Posterior cingulate gyrus (tissue), 11 donors: ENCODE data around the gene CHD6.
"Not testable (repeated sequence)": the region's sequence is repeated elsewhere in the genome, so short reads cannot be mapped to it uniquely, and the experiment has no call there.

Experiments used
- DNase-seq, 10 donors: peaks; one replicate each; pipeline versions ENCODE4 v3.0.0 to v3.0.0-alpha.2; 2020 to 2021; ENCODE audit warnings: mixed read lengths in 3 of 10
- intact Hi-C: fragments of 100-400 bp; cut with DNase I; formaldehyde crosslinking; loops from one replicate; pipeline ENCODE4 v1.15.1; 2023

The CHD6 gene

DNA sequence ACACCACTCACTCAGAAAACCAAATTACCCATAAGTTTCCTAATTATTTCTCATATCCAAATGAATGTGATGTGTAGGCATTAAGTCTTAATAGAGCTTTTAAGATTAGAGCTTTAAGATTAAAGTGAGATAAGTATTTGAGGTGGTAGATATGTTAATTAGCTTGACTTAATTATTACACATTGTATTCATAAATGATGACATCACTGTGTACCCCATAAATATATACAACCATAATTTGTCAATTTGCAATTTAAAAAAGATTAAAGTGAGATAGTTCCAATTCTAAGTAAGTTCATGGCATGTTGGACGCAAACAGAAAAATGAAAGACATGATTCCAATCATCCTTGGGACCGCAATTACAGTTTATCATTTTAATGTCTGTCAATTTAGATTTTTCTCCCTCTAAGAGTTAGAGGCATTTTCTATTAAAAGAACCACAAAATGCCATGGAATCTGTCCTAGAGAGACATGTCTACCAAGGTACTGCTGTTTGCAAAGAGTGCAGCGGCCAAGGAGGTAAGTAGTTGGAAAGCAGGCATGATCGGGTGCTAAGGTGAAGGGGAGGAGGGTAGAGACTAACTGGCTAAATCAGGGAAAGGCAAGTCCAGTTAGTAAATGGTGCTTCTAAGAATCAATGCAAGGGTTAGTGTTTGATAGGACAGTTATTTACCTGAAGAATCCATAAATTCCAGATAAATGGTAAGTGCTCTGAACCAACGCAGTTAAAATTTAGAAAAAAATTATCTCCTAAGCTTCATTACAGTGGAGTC, 65.7 kb downstream of the CHD6 start:
- intact Hi-C loops = no loop called here
- no peak for DNase-seq

DNA sequence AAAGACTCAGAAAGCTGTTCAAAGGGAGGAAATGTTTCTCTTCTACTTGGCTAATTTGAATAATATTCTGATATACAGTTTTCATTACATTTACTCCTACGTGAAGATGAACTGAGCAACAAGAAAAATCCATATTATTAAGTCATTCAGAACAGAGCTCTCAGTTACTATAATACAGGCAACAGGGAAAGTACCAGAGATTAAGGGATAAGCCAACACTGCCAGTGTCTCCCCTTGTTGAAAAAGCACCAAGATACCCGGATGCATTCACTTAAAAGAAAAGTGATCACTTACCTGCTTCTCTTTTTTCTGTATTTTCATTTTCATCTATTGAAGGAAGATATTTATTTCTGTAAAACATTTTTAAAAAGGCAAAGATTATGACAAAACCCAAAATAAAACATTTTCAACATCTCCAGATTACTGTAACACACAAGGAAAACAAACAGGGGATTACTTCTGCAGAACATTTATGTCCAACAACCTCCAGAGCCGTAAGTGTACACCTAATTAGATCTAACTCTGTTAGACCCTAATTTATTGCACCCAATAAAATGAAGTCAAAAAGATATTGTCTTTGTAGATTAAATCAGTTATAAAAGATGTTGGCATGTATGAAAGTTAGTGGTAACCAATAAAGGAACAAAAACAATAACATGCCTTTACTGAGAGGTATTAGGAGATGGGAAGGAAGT, 67.0 kb downstream of the CHD6 start:
- DNase-seq = no peak
- intact Hi-C loops = no loop called here

DNA sequence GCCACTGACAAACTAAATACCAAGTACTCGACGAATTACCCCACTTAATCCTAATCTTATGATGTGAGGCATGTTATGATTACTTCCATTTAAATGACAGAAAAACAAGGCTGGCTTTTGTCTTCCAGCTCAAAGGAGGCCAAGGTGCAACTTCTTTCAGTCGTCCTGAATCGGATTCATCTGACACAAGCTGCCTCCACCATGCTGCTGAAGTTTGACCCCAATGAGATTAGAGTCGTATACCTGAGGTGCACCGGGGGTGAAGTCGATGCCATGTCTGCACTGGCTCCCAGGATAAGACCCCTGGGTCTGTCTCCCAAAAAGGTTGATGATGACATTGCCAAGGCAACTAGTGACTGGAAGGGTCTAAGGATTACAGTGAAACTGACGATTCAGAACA, 71.0 kb downstream of the CHD6 start:
- intact Hi-C loops = no loop called here
- no peak for DNase-seq

DNA sequence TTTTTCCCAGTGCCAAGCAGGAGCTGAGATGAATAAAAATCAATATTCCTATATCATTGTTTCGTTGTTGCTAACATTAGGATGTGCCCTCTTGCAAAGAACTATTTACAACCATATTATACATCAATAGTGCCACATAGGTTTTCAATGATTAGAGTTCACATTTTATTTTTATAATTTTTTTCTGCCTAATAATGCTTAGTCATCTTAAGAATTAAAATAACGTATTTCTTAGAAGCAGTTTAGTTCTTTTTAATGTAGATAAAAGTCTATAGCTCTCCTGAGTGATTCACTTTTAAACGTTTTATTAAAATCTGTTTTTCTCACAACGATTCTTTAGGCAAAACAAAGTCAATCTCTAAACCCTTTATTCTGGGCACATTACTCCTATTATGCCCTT, 71.6 kb downstream of the CHD6 start:
- intact Hi-C loops = no loop called here
- DNase-seq = no peak

DNA sequence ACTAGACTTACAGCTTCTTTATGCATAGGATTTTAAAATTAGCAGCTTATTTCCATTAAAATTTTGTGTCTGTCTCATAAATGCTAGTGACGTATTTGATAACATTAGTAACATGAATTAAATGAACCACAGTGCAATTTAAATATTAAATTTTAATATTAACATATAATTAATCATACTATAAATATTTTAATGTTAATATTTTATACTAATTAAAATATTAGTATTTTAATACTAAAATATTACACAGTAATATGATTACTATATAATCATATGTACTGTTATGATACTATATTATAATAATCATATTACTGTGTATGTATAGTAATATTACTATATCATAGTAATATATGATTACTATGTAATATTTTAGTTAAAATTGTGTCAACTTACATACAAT, 73.7 kb downstream of the CHD6 start:
- DNase-seq = no peak
- intact Hi-C loops = no loop called here

DNA sequence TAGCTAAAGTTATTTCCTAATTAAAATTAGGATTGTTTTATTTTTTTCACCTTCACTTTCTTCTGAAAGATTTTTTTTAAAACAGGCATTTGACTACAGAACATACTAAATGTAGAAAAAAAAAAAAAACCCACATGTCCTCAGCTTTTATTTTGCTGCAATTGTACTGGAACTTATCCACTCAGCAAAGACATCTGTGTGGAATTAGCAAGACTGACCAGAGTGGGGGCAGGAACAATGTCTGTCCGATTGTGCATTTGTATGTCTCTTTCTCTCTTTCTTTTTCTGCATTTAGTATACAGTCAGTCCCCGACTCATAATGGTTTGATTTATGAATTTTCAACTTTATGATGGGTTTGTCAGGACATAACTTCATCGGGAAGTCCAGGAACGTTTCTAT, 77.3 kb downstream of the CHD6 start:
- intact Hi-C loops = no loop called here
- DNase-seq = no peak

DNA sequence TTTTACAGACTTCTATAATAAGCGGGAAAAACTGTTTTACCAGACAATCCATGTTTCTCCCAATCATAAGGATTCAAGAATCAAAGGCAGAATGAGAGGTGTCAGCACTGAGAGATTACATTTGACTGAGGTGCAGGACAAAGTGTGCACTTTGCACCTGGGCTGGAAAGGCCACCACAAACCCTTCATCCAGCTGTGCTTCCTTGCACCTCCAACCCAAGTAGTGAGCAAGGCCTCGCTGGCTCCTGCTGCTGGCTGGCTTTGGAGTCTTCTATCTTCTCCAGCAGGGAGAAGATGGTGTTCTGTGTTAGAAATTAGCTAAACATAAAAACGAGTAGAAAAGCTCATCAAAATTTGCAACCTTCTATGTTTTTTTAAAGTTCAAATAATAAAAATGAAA, 77.7 kb downstream of the CHD6 start:
- intact Hi-C loops = no loop called here
- no peak for DNase-seq

DNA sequence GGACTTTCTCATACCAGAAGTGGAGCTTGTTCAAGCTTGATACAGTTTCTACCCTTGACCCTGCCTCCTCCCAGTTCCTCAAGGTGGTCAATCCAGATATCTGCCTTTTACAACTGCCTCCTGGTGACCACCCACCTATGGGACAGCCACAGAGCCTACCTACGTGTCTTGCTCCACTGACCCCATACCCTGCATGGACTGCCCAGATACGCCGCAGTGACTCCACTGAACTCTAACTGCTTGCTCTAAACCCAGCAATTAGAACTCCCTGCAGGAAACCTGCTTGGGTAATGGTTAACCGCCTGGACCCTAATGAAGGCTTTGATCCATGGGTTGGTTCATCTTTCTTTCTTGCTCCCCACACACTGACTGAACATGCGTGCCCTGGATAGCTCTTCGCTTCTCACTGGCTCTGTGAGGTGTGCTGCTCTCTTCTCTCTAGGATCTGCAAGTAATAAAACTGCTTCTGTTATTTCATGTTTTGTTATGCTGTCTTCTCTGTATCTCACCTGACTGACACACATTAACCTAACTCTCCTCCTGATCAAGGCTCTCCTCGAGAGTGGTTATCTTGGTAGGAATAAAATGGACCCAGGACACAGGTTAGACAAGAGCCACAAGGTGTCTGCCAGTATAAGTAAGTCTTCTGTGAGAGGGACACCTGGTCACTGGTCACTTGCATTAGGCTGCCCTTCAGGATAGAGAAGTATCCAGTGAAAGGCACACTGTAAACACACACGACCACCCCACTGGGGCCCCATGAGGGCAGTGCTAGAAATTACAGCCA, 79.2 kb downstream of the CHD6 start:
- intact Hi-C loops = no loop called here
- no peak for DNase-seq

DNA sequence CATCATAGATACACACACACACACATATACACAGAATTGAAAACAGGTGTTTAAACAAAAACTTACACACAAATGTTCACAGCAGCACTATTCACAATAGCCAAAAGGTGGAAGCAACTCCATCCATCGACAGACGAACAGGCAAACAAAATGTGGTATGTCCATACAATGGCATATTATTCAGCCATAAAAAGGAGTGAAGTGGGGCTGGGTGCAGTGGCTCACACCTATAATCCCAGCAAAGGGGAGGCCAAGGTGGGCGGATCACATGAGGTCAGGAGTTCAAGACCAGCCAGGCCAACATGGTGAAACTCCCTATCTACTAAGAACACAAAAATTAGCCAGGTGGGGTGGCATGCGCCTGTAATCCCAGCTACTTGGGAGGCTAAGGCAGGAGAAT, 80.3 kb downstream of the CHD6 start:
- DNase-seq = no peak
- intact Hi-C loops = no loop called here

DNA sequence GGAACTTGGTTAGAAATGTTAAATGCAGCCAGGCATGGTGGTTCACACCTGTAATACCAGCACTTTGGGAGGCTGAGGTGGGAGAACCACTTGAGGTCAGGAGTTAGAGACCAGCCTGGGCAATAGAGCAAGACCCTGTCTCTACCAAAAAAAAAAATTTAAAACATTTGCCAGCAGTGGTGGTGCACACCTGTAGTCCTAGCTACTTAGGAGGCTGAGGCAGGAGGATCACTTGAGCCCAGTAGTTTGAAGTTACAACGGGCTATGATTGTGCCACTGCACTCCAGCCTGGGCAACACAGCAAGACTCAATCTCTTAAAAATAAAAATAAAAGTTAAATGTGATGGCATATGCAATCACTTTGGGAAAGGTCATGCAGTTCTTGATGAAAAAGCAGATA, 82.6 kb downstream of the CHD6 start:
- not testable (repeated sequence) for DNase-seq

DNA sequence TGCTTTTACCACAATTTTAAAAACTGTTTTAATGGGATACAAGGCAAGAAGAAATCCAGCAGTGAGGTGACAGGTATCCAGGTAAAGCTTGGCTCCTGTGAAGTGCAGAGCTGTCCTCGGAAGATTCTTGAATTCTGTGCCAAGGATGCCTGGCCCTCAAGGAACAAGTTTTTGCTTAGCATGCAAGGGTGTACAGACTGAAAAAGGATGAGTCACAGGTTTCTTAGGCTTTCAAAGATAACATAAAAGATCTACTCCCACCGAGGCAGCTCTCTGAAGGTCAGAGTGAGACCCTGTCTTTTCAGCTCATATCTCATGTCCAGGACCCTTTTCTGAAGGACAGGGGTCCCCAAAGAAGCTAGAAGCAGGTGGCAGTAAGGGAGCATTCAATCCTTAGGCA, 83.3 kb downstream of the CHD6 start:
- DNase-seq = no peak
- intact Hi-C loops = no loop called here

More for the DNA sequence above, 82.6 kb downstream of the CHD6 start:
- intact Hi-C loops = not testable (repeated sequence)

DNA sequence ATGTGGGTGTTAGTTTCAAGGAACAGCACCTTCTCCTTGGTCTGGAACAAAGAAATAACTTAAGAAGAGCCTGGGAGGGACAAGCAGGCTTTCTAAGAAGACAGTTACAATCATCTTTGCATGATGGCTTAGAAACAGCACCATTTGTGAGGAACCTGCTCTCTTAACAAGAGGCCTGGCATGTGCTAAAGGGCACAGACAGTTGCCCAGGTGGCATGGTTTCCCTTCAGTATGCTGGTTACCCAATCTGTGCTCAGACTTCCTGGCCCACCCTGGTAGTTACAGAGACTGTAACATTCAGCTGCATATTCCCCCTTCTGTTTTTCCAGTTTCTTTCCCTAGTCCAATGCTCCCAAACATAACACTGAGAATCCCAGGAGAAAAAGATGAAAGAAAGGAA, 84.0 kb downstream of the CHD6 start:
- DNase-seq = no peak

DNA sequence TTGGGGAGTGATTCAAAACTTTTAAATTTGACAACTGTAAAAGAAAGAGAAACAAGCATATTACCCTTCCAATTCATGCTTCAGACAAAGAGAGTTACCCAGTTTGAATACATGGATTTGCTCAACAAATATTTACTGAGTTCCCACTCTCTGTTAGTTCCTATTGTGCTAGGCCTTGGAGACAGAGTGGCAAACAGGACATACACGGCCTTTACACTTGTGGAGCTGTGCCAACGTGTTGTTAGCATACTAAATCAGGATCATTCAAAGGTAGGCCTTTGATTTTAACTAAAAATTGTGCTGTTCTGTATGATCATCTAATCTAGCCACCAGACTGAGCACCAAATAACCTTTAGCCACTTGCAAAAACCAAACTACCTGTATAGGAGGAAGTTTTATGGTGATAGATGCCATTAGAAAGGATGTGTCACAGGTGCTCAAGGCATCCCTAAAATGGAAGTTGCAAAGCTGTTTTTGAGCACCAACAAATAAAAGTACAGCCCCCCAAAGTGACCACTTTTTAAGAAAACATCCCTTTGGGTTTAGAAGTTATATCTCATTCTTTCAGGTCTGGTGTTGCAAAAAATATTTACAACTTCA, 84.5 kb downstream of the CHD6 start:
- intact Hi-C loops = no loop called here
- no peak for DNase-seq

More for the DNA sequence above, 84.0 kb downstream of the CHD6 start:
- intact Hi-C loops = no loop called here

DNA sequence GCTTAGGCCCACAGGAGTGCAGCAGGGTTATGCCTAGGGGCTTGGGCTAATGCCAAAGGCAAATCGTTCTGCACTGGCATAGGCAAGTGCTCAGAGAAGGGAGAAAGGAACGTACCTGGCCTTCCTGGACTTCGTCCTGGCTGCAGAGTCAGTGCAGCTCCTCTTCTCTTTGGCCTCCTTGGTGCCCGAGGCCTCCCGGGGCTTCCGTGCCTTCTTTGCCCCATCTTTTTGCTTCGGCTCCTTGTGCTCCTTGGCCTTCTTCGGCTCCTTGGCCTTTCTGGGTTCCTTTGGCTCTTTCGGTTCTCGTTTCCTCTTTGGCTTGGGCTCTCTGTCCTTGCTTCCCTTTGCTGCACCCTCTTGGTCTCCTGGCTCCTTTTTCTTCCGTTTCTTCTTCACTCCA, 85.2 kb downstream of the CHD6 start:
- DNase-seq = no peak

DNA sequence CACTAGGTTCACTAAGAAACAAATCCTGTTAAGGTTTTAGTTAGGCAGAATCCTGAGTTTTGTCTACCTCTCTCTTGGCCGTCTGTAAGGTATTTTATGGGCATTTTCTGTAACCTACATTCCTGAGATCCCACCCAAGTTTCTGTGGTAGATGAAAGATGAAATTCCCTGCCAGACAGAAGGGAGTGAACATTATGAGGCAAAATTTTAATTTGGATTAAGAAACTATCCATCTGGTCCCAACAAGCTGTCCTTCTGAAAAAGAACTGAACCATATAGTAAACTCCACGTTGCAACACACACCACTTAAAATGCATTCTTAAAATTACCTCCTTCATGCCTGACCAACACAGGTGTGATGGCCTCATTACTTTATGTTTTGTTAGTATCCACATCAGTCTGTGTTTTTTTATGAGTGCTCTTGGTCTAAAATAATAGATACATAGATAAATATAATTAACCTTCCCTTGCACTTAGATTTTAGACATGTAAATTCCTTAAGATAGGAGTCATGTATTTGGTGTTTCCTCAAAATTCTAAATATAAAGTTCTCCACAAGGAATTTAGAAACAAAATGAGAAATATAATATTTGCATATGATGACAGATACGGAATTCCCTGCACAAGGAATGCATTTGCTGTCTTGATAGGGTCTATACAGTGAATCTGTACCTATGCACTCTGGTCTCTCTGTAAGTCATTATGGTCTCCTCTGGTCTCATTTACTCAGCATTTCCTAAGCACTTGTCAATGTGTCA, 86.5 kb downstream of the CHD6 start:
- intact Hi-C loops = no loop called here
- DNase-seq = no peak

More for the DNA sequence above, 85.2 kb downstream of the CHD6 start:
- intact Hi-C loops = no loop called here

DNA sequence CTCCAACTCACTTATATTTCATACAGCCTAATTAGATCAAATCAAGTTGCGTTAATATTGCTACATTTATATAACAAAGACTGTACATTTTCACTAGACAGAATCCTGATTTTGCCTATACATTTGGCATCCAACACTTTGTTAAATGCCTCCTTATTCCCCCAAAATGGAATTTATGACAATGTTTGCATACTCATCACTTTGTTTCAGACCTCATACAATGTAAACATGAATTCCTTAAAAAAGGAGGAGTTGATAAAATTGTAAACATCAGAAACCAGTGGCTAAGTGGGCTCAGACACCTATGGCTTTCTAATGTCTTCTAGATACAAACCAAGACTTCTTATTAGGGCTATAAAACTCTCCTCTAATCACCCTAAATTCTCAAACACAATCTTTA, 87.3 kb downstream of the CHD6 start:
- intact Hi-C loops = no loop called here
- DNase-seq = no peak

DNA sequence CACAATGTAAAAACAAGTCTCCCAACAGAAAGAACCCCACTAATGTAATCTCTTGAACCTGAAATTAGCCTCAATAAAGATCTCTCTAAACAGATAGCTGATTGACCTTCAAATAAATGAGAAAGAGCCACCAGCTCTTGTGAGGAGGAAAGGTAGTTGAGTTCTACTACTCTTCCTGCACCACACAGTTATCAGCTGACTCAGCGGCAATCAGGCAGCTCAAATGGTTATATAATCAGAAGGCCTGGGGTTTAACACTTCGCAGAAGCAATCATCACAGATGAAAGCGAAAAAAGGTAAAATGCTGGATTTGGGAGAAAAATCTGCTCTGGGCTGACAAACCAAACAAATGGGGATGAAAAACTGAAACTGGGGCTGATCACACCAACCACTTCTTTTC, 91.8 kb downstream of the CHD6 start:
- intact Hi-C loops = no loop called here
- DNase-seq = no peak

DNA sequence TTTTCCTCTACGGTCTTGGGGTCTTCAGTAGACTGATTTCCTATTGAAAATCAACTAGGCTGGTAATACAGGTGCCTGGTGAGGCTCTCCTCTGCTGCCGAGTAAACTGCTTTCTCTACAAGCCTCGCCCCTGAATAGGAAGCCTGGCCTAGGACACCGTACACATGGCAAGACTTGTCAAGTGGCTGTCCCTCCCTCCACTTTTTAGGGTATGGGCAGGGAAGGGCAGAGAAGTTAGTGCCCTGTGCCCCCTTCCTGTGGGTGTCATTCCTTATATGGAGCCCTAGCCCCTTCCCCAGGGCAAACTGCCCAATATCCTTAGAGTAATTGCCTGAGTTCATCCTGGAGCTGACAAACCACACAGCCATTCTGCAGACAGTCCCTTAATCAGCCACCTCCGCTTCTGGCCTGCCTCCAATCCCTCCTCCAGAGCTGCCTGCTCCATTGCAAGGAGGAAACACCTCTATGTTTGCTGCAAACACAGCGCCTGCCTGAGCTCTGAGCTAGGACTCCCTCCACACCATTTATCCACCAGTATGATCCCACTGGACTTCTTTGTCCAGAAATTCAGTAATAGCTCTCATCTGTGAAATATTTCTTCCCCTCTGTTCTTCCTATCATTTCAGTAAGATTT, 93.1 kb downstream of the CHD6 start:
- DNase-seq = peak; percentile 38 to 96 (median 80)
- intact Hi-C loops = no loop called here

DNA sequence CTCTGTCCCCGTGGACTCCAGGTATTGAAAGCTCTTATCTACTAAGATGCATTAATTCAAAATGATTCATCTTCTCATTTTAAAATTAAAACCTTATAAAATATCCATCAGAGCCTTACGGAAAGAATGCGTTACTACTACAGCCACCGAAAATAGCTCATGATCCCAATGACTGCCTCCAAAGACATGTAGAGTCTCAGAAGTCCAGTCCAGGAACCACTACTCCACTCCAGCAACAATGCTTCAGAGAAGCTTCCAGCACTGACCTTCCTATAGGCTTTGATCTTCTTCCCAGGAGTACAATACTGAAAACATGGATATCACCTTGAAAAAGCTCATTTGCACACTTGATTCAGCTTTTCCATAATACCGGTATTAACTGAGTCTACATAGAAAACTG, 94.3 kb downstream of the CHD6 start:
- intact Hi-C loops = no loop called here
- no peak for DNase-seq

DNA sequence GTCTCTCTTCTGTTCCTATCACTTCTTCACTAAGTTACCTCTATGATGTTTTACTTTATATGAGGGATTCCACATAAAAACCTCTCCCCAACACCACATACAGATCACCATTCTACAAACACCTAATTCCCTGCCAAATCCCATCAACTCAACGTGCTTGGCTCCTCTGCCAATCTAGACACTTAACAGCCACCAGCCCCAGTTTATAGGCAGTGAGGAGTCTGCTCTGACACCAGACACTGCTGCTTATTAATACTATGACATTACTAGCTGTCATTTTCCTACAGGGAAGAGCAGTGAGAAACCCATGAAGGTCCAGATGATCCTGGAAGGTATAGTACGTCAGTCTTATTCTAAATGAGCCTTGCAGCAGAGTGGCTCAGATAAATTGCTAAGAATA, 104.3 kb downstream of the CHD6 start:
- intact Hi-C loops = no loop called here
- no peak for DNase-seq
